GM21447 (cell line): ENCODE data around the gene USP25.

Experiments
- ATAC-seq: cut with Tn5 transposase; IDR thresholded peaks from one replicate; pipeline ENCODE4 v1.9.1; 2021; ENCODE audit not compliant: unreplicated experiment

Gene USP25

GRCh38 chr21:15729674-15730483, at the start of gene USP25:
USP25 (plus strand) TSS chr21:15729982; CDS start chr21:15730394, 412 bp downstream.
- ATAC-seq = peak; percentile 61

- ATAC-seq = no peak
Observed at GRCh38 chr21:15682186-15682895, 47.4 kb upstream of the USP25 start.

GRCh38 chr21:15682977-15683376, 46.8 kb upstream of the USP25 start:
- no peak for ATAC-seq

GRCh38 chr21:15686506-15686905, 43.3 kb upstream of the USP25 start:
- no peak for ATAC-seq

GRCh38 chr21:15687208-15687607, 42.6 kb upstream of the USP25 start:
- ATAC-seq = no peak

- no peak for ATAC-seq
Observed at GRCh38 chr21:15688016-15688415, 41.8 kb upstream of the USP25 start.

GRCh38 chr21:15688809-15689208, 41.0 kb upstream of the USP25 start:
- no peak for ATAC-seq

GRCh38 chr21:15692711-15693110, 37.1 kb upstream of the USP25 start:
- ATAC-seq = no peak

- no peak for ATAC-seq
Observed at GRCh38 chr21:15695241-15695640, 34.5 kb upstream of the USP25 start.

GRCh38 chr21:15701830-15702229, 28.0 kb upstream of the USP25 start:
- no peak for ATAC-seq

- ATAC-seq = no peak
Observed at GRCh38 chr21:15703932-15704331, 25.9 kb upstream of the USP25 start.

- no peak for ATAC-seq
Observed at GRCh38 chr21:15706696-15707095, 23.1 kb upstream of the USP25 start.

GRCh38 chr21:15713412-15713811, 16.4 kb upstream of the USP25 start:
- ATAC-seq = no peak

- no peak for ATAC-seq
Observed at GRCh38 chr21:15718711-15719110, 11.1 kb upstream of the USP25 start.

- ATAC-seq = no peak
Observed at GRCh38 chr21:15719976-15720375, 9.8 kb upstream of the USP25 start.

GRCh38 chr21:15722591-15723324, 7.0 kb upstream of the USP25 start:
- no peak for ATAC-seq

- ATAC-seq = no peak
Observed at GRCh38 chr21:15725949-15726348, 3.8 kb upstream of the USP25 start.

GRCh38 chr21:15728046-15728445, 1.7 kb upstream of the USP25 start:
- ATAC-seq = no peak

- ATAC-seq = no peak
Observed at GRCh38 chr21:15729346-15729673, 472 bp upstream of the USP25 start.

- peak; percentile 0 for ATAC-seq
Observed at GRCh38 chr21:15730484-15731242, 881 bp downstream of the USP25 start.

GRCh38 chr21:15731243-15731613, 1.4 kb downstream of the USP25 start:
- no peak for ATAC-seq
